ENCODE measurements around the gene ARMC8. TPM values are rescaled to one million over a fixed set of nuclear protein-coding genes. Genes with fewer than 3 reads are reported as not detected.

ARMC8 gene
- total and polyA plus RNA-seq, 2 donors = 29.2 to 39.6 TPM

DNA sequence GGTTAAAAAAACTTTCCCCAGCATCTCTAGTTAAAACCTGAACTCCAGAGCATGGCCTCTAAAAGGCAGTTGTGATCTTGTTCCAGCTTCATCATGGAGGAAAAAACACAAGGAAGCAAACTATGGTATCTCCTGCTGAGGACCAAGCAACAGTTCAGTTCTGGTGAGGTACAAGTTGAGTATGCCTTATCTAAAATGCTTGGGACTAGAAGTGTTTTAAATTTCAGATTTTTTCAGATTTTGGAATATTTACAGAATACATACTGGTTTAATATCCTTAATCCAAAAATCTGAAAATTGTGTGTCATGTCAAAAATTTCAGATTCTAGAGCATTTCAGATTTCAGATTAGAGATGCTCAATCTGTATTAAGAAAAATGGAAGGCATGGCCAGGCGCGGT, 22.0 kb upstream of the ARMC8 start:
- 96% methylated on average over 2 of the region's 2 CpGs for WGBS
- no peak overlapping the region for H3K27ac ChIP-seq (ENCODE audit: low read depth in 1 of 2, low read length in 1 of 2)
- no peaks in the 10 kb centered on the region for H3K9me3 ChIP-seq (ENCODE audit: control insufficient read depth in 2 of 2, insufficient read depth in 1 of 2, low read length in 1 of 2)
- no peaks in the 10 kb centered on the region for H3K27me3 ChIP-seq (ENCODE audit: control insufficient read depth in 2 of 2, insufficient read depth in 1 of 2, low read length in 1 of 2)
- no peaks in the 10 kb centered on the region for H3K4me1 ChIP-seq (ENCODE audit: control insufficient read depth in 2 of 2, insufficient read depth in 2 of 2, low read length in 2 of 2)
- no peak overlapping the region for H3K4me3 ChIP-seq (ENCODE audit: low read length in 2 of 2)
- peaks cover 28 to 55% of the 10 kb centered on the region in 2 donors for H3K36me3 ChIP-seq (ENCODE audit: control insufficient read depth in 2 of 2, insufficient read depth in 2 of 2, low read length in 1 of 2)
- no peak for DNase-seq (ENCODE audit: low read depth in 6 of 9, low spot score in 9 of 9)

DNA sequence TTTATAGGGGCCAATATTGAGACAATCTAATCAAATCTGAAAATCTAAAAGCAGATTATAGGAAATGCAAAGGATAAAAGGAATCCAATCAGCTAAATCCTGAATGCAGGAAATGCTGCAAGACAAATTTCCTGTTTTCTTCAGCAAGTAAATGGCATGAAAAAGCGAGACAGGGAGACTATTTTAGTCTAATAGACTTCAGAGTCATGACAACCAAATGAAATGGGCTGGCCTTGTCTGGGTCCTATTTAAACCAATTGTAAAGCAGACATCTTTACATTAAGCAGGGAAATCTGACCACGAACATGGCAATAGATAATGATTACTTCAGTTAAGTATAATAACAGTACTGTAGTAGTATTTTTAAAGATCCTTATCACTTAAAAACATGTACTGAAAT, 14.5 kb upstream of the ARMC8 start:
- WGBS = 97% methylated on average over 2 of the region's 2 CpGs
- peaks cover 12 to 15% of the 10 kb centered on the region in 2 donors for H3K36me3 ChIP-seq (ENCODE audit: control insufficient read depth in 2 of 2, insufficient read depth in 2 of 2, low read length in 1 of 2)

DNA sequence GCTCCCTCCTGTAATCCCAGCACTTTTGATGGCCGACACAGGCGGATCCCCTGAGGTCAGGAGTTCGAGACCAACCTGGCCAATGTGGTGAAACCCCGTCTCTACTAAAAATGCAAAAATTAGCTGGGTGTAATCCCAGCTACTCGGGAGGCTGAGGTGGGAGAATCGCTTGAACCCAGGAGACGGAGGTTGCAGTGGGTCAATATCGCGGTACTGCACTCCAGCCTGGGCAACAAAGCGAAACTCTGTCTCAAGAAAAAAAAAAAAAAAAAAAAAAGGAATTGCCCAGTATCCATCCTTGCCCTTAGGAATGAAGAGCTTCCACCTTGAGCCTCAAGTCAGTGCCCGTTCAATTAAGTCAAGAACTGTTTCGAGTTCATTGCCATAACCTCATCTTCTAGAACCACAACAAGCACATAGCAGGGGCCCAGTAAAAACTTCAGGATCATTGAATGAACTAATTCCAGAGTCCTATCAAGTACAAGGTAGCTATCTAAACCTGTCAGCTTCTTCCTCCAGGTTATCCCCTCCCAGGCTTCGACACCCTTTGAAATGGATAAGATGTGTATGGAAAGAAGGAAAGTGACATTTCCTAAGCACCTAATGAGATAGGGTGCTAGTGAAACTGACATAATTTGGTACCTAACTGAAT, 13.2 kb upstream of the ARMC8 start:
- H3K27ac ChIP-seq (ENCODE audit: low read depth in 1 of 2, low read length in 1 of 2) = peak overlapping the region in 1 of 2 donors; percentile 83
- H3K27me3 ChIP-seq (ENCODE audit: control insufficient read depth in 2 of 2, insufficient read depth in 1 of 2, low read length in 1 of 2) = no peaks in the 10 kb centered on the region
- no peak for DNase-seq (ENCODE audit: low read depth in 6 of 9, low spot score in 9 of 9)
- peaks cover 7 to 10% of the 10 kb centered on the region in 2 donors for H3K36me3 ChIP-seq (ENCODE audit: control insufficient read depth in 2 of 2, insufficient read depth in 2 of 2, low read length in 1 of 2)
- no peaks in the 10 kb centered on the region for H3K9me3 ChIP-seq (ENCODE audit: control insufficient read depth in 2 of 2, insufficient read depth in 1 of 2, low read length in 1 of 2)
- H3K4me1 ChIP-seq (ENCODE audit: control insufficient read depth in 2 of 2, insufficient read depth in 2 of 2, low read length in 2 of 2) = peaks cover 4 to 9% of the 10 kb centered on the region in 2 donors
- H3K4me3 ChIP-seq (ENCODE audit: low read length in 2 of 2) = peak overlapping the region; percentile 86 to 91
- WGBS = 83% methylated on average over 13 of the region's 13 CpGs

More for the DNA sequence above, 14.5 kb upstream of the ARMC8 start:
- Histone ChIP-seq H3K9me3 (ENCODE audit: control insufficient read depth in 2 of 2, insufficient read depth in 1 of 2, low read length in 1 of 2) (no peaks in the 10 kb centered on the region), H3K4me3 (ENCODE audit: low read length in 2 of 2) (no peak overlapping the region), H3K27me3 (ENCODE audit: control insufficient read depth in 2 of 2, insufficient read depth in 1 of 2, low read length in 1 of 2) (no peaks in the 10 kb centered on the region), H3K27ac (ENCODE audit: low read depth in 1 of 2, low read length in 1 of 2) (no peak overlapping the region), H3K4me1 (ENCODE audit: control insufficient read depth in 2 of 2, insufficient read depth in 2 of 2, low read length in 2 of 2) (peaks cover 4 to 9% of the 10 kb centered on the region in 2 donors)
- no peak for DNase-seq (ENCODE audit: low read depth in 6 of 9, low spot score in 9 of 9)

DNA sequence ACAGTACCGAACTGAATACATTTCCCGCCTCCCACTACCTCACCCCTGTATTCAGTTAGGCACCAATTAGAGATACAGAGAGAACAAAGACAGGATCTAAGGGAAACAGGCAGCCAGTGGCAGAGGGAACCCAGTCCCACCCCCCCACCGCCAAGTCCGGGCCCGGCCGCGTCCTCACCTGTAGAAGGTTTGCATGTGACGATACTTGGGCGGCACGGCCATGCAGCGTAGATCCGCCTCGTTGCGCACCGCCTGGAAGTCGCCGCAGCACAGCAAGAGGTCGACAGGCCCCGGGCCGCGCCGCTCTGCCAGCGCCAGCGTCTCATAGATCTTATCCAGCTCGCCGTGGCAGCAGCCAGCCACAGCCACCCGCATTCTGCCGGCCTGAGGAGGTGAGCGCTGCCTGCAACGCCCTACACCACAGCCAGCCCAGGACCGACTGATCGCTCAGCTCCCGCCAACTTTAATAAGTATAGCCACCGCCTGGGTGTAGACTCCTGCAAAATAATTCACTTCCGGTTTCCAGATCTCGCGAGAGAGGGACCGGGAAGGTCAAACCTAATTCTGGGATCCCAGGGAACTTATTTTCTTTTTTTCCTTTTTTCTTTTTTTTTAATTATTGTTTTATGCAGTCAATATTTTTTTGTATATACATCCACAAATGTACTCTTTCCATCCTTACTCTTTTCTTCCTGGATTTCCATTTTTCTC, 12.5 kb upstream of the ARMC8 start, which contains the start of gene DBR1:
DBR1 (minus strand) TSS at position 501 of the 711 bp plus-strand sequence; CDS start at position 375, 126 bp downstream.
- Histone ChIP-seq H3K4me3 (ENCODE audit: low read length in 2 of 2) (peak within 1 kb of the TSS; percentile 86 to 91), H3K4me1 (ENCODE audit: control insufficient read depth in 2 of 2, insufficient read depth in 2 of 2, low read length in 2 of 2) (peaks cover 4 to 9% of the 10 kb centered on the region in 2 donors), H3K9me3 (ENCODE audit: control insufficient read depth in 2 of 2, insufficient read depth in 1 of 2, low read length in 1 of 2) (no peaks in the 10 kb centered on the region), H3K27me3 (ENCODE audit: control insufficient read depth in 2 of 2, insufficient read depth in 1 of 2, low read length in 1 of 2) (no peaks in the 10 kb centered on the region), H3K27ac (ENCODE audit: low read depth in 1 of 2, low read length in 1 of 2) (peak within 1 kb of the TSS; percentile 83 to 92), H3K36me3 (ENCODE audit: control insufficient read depth in 2 of 2, insufficient read depth in 2 of 2, low read length in 1 of 2) (peaks cover 1 to 6% of the 10 kb centered on the region in 2 donors)
- peak; percentile 74 to 92 (median 80) for DNase-seq (ENCODE audit: low read depth in 6 of 9, low spot score in 9 of 9)
- WGBS = under 1% methylated on average over 38 of the region's 38 CpGs

DNA sequence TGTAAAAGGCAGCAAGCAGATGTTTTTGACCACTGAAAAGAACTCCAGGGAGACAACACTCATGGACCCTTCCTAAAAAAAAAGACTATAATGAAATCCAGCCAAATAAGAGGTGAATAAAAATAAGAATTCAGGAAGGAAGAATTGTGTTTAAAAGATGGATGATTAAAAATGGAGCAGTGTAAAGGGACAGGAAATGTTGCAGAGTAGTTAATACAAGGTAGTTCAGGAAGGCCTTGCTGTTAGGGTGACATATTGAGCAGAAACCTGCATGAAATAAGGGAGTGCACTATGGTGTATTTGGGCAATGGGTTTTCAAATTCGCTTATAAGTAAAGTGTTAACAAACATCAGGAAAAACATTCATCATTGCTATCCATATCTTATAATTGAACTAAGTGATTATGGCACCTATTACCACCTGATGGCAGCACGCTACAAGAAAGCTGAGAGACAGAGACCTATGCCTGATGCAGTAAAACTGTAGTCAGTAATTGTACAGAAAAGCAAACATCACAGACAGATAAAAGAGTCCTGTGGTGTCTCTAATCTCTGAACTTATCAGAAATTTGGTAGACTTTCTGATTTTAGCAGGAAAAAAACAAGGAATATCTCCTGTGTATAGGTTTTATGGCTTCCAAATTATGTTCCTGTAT, 6.6 kb upstream of the ARMC8 start:
- peak in 4 of 9 donors; percentile 15 to 59 (median 36) for DNase-seq (ENCODE audit: low read depth in 6 of 9, low spot score in 9 of 9)
- Histone ChIP-seq H3K9me3 (ENCODE audit: control insufficient read depth in 2 of 2, insufficient read depth in 1 of 2, low read length in 1 of 2) (no peaks in the 10 kb centered on the region), H3K27me3 (ENCODE audit: control insufficient read depth in 2 of 2, insufficient read depth in 1 of 2, low read length in 1 of 2) (peaks cover 5 to 16% of the 10 kb centered on the region in 2 donors)

DNA sequence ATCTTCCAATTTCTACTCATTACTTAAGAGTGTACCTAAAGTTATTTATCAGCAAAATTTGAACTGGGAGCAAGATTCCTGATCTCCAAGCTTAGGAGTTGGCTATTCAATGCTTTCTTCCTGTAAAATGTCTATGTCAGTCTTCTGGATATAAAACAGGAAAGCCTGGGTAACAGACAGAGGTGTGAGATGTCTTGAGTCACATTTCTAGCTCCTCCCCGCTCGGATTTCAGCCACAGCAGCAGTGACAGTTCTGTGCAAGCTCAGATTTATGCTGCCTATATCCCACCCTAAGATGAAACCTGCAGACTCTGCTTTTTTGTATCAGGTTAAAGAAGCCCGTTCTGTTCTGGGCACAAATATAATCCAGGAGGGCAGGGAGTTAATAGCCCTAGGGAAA, 2.1 kb upstream of the ARMC8 start:
- WGBS = 85% methylated on average over 3 of the region's 3 CpGs
- peaks cover 0 to 2% of the 10 kb centered on the region in 2 donors for H3K36me3 ChIP-seq (ENCODE audit: control insufficient read depth in 2 of 2, insufficient read depth in 2 of 2, low read length in 1 of 2)
- no peak overlapping the region for H3K4me3 ChIP-seq (ENCODE audit: low read length in 2 of 2)
- H3K27ac ChIP-seq (ENCODE audit: low read depth in 1 of 2, low read length in 1 of 2) = no peak overlapping the region
- no peaks in the 10 kb centered on the region for H3K9me3 ChIP-seq (ENCODE audit: control insufficient read depth in 2 of 2, insufficient read depth in 1 of 2, low read length in 1 of 2)
- no peak for DNase-seq (ENCODE audit: low read depth in 6 of 9, low spot score in 9 of 9)
- H3K27me3 ChIP-seq (ENCODE audit: control insufficient read depth in 2 of 2, insufficient read depth in 1 of 2, low read length in 1 of 2) = peaks cover 7 to 18% of the 10 kb centered on the region in 2 donors
- H3K4me1 ChIP-seq (ENCODE audit: control insufficient read depth in 2 of 2, insufficient read depth in 2 of 2, low read length in 2 of 2) = peaks cover 4 to 11% of the 10 kb centered on the region in 2 donors

More for the DNA sequence above, 6.6 kb upstream of the ARMC8 start:
- H3K27ac ChIP-seq (ENCODE audit: low read depth in 1 of 2, low read length in 1 of 2) = no peak overlapping the region
- WGBS = 19% methylated on average over 2 of the region's 2 CpGs
- no peaks in the 10 kb centered on the region for H3K4me1 ChIP-seq (ENCODE audit: control insufficient read depth in 2 of 2, insufficient read depth in 2 of 2, low read length in 2 of 2)
- no peak overlapping the region for H3K4me3 ChIP-seq (ENCODE audit: low read length in 2 of 2)
- no peaks in the 10 kb centered on the region for H3K36me3 ChIP-seq (ENCODE audit: control insufficient read depth in 2 of 2, insufficient read depth in 2 of 2, low read length in 1 of 2)

DNA sequence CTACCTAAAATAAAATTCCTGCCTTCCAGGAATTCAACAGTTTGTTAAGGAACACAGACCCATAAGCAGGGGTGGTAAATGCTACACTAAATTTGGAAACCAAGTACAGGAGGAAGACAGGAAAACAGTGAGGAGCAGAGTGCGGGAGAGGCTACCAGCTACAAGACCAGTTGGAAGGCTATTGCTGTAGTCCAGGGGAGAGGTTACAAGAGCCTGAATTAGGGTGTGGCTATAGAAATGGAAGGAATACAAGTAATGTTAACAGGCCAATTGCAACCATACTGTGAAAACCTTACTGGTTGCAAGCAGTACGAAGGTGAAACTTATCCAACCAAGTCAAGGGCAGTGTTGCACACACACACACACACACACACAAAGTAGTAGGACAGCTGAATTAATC, 880 bp upstream of the ARMC8 start:
- H3K4me1 ChIP-seq (ENCODE audit: control insufficient read depth in 2 of 2, insufficient read depth in 2 of 2, low read length in 2 of 2) = peaks cover 4 to 11% of the 10 kb centered on the region in 2 donors
- no peaks in the 10 kb centered on the region for H3K9me3 ChIP-seq (ENCODE audit: control insufficient read depth in 2 of 2, insufficient read depth in 1 of 2, low read length in 1 of 2)
- no peak for DNase-seq (ENCODE audit: low read depth in 6 of 9, low spot score in 9 of 9)
- peaks cover 0 to 5% of the 10 kb centered on the region in 2 donors for H3K36me3 ChIP-seq (ENCODE audit: control insufficient read depth in 2 of 2, insufficient read depth in 2 of 2, low read length in 1 of 2)
- H3K27me3 ChIP-seq (ENCODE audit: control insufficient read depth in 2 of 2, insufficient read depth in 1 of 2, low read length in 1 of 2) = peaks cover 7 to 18% of the 10 kb centered on the region in 2 donors
- WGBS = 87% methylated on average over 2 of the region's 2 CpGs
- H3K27ac ChIP-seq (ENCODE audit: low read depth in 1 of 2, low read length in 1 of 2) = no peak overlapping the region
- H3K4me3 ChIP-seq (ENCODE audit: low read length in 2 of 2) = peak overlapping the region in 1 of 2 donors; percentile 99

DNA sequence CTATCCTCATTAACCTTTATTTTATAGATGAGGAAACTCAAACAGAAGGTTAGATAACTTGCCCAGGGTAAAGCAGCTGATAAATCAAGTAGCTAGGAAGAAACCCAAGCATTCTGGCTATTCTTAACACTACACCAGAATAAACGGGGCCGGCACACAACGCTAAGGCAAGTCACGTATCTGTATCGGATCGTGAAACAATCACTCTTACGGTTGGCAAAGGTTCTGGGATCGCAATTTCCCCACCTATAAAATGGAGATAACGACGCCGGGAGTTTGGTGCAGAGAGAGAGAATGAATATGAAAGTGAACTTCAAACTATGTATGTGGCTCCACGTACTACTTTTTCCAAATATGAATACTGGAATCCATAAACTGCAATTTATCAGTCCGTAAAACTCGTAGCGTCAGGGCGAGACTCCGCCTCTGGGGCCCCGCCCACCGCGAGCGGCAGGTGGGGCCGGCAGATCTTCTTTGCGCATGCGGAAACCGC, 252 bp upstream of the ARMC8 start:
- peak overlapping the region; percentile 79 to 92 for H3K27ac ChIP-seq (ENCODE audit: low read depth in 1 of 2, low read length in 1 of 2)
- no peaks in the 10 kb centered on the region for H3K9me3 ChIP-seq (ENCODE audit: control insufficient read depth in 2 of 2, insufficient read depth in 1 of 2, low read length in 1 of 2)
- H3K4me1 ChIP-seq (ENCODE audit: control insufficient read depth in 2 of 2, insufficient read depth in 2 of 2, low read length in 2 of 2) = peaks cover 4 to 11% of the 10 kb centered on the region in 2 donors
- WGBS = under 1% methylated on average over 25 of the region's 25 CpGs
- DNase-seq (ENCODE audit: low read depth in 6 of 9, low spot score in 9 of 9) = peak in 8 of 9 donors; percentile 79 to 95 (median 90)
- peak overlapping the region; percentile 84 to 99 for H3K4me3 ChIP-seq (ENCODE audit: low read length in 2 of 2)
- peaks cover 7 to 18% of the 10 kb centered on the region in 2 donors for H3K27me3 ChIP-seq (ENCODE audit: control insufficient read depth in 2 of 2, insufficient read depth in 1 of 2, low read length in 1 of 2)
- H3K36me3 ChIP-seq (ENCODE audit: control insufficient read depth in 2 of 2, insufficient read depth in 2 of 2, low read length in 1 of 2) = peaks cover 0 to 7% of the 10 kb centered on the region in 2 donors

Data from thymus (tissue), 11 donors.